Immature natural killer cell (primary cell): ENCODE data around the gene NUP37. TPM values are rescaled to one million over a fixed set of nuclear protein-coding genes. Genes with fewer than 3 reads are reported as not detected.
A peak's percentile ranks its signal among the peaks of the same experiment; 100 is the strongest.

Experiments
- DNase-seq, 3 donors: peaks; one replicate each; pipeline ENCODE4 v3.0.0; 2022; ENCODE audit warnings: mixed read lengths in 1 of 3
- H3K27ac Mint-ChIP-seq, 6 donors: one replicate each; pipeline ENCODE4 v1.8.0; 2020; ENCODE audit warnings: mixed read lengths in 6 of 6, mild to moderate bottlenecking in 5 of 6, inconsistent platforms in 4 of 6, moderate library complexity in 3 of 6
- H3K27me3 Mint-ChIP-seq, 3 donors: one replicate each; pipeline ENCODE4 v1.8.0; 2020 to 2021; ENCODE audit warnings: low read depth in 3 of 3, mild to moderate bottlenecking in 3 of 3, mixed read lengths in 3 of 3, moderate library complexity in 3 of 3, inconsistent platforms in 1 of 3
- H3K36me3 Mint-ChIP-seq, 3 donors: one replicate each; pipeline ENCODE4 v1.8.0; 2020; ENCODE audit warnings: mixed read lengths in 3 of 3, inconsistent platforms in 2 of 3, mild to moderate bottlenecking in 2 of 3
- H3K4me1 Mint-ChIP-seq, 2 donors: one replicate each; pipeline ENCODE4 v1.8.0; 2020; ENCODE audit warnings: inconsistent platforms in 2 of 2, mild to moderate bottlenecking in 2 of 2, mixed read lengths in 2 of 2, moderate library complexity in 1 of 2
- H3K4me3 Mint-ChIP-seq, 5 donors: one replicate each; pipeline ENCODE4 v1.8.0; 2020; ENCODE audit warnings: mild to moderate bottlenecking in 5 of 5, mixed read lengths in 5 of 5, inconsistent platforms in 3 of 5, moderate library complexity in 3 of 5
- H3K9me3 Mint-ChIP-seq, 6 donors: one replicate each; pipeline ENCODE4 v1.8.0; 2020; ENCODE audit warnings: mild to moderate bottlenecking in 6 of 6, mixed read lengths in 6 of 6, inconsistent platforms in 4 of 6, moderate library complexity in 3 of 6
- polyA plus RNA-seq, 3 donors: library from polyadenylated mRNA; unstranded; fragments of 300-500 nt; fragmentation: Illumina TruSeq; gene quantifications; one replicate each; pipeline ENCODE4 v1.2.3, GENCODE V29; 2021

The NUP37 gene
- polyA plus RNA-seq, 3 donors from 2014 or later, result 18.7 to 22.0 (median 20.0) TPM

DNA sequence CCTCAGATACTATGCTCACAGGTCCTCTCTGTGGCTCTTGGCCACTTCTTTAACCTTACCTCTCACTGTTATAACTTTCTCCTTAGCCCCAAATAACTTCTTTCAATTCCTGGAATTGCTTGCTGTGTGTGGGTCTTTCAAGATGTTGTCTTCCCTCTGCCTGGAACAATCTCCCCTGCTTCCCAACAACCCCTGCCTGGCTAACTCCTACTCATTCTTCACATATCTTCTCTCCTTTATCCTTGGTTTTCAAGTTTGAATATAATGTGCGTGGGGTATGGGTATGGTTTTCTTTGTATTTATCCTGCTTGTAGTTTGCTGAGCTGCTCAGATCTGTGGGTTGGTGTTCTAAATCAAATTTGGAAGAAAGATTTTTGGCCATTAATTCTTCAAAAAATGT lies 55.4 kb downstream of the NUP37 start:
- Mint-ChIP-seq H3K27ac (no peak overlapping the region), H3K4me1 (peaks cover 16 to 17% of the 10 kb centered on the region in 2 donors), H3K27me3 (peaks cover 5 to 8% (median 5%) of the 10 kb centered on the region in 3 donors), H3K9me3 (no peaks in the 10 kb centered on the region), H3K36me3 (no peaks in the 10 kb centered on the region), H3K4me3 (no peak overlapping the region)
- DNase-seq, result no peak

DNA sequence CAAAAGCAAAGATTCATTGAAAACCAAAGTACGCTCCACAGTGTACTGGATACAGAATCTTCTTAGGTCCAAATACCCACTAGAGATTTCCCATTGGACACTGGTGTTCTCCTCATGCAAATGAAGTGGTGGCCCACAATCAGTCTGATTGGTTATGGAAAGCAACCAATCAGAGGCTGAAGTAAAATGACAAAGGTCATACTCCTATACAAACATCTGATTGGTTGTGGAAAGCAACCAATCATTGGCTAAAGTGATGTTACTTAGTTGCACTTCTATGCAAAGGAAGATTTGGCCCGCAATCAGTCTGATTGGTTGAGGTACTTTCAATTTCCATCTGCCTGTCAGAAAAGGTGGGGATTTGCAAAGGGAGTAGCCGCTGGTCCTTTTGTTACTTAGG lies 56.8 kb downstream of the NUP37 start:
- H3K4me3 Mint-ChIP-seq, result peak overlapping the region in 1 of 5 donors; percentile 96
- peaks cover 5 to 8% (median 5%) of the 10 kb centered on the region in 3 donors for H3K27me3 Mint-ChIP-seq
- H3K4me1 Mint-ChIP-seq, result peaks cover 18 to 22% of the 10 kb centered on the region in 2 donors
- DNase-seq, result no peak
- no peak overlapping the region for H3K27ac Mint-ChIP-seq
- H3K36me3 Mint-ChIP-seq, result peaks cover 5 to 10% (median 6%) of the 10 kb centered on the region in 3 donors
- H3K9me3 Mint-ChIP-seq, result no peaks in the 10 kb centered on the region

GRCh38 chr12:102062419-102062806 lies 57.5 kb downstream of the NUP37 start:
- peaks cover 18 to 29% of the 10 kb centered on the region in 2 donors for H3K4me1 Mint-ChIP-seq
- peaks cover 4 to 8% (median 5%) of the 10 kb centered on the region in 3 donors for H3K27me3 Mint-ChIP-seq
- peak overlapping the region in 5 of 6 donors; percentile 96 to 99 (median 98) for H3K27ac Mint-ChIP-seq
- no peaks in the 10 kb centered on the region for H3K9me3 Mint-ChIP-seq
- DNase-seq, result no peak
- peak overlapping the region; percentile 95 to 98 (median 96) for H3K4me3 Mint-ChIP-seq
- H3K36me3 Mint-ChIP-seq, result peaks cover 10 to 11% (median 10%) of the 10 kb centered on the region in 3 donors

- H3K36me3 Mint-ChIP-seq, result peaks cover 11 to 16% (median 11%) of the 10 kb centered on the region in 3 donors
- peak; percentile 92 to 93 (median 92) for DNase-seq
- H3K27me3 Mint-ChIP-seq, result peaks cover 4 to 8% (median 5%) of the 10 kb centered on the region in 3 donors
- peaks cover 18 to 30% of the 10 kb centered on the region in 2 donors for H3K4me1 Mint-ChIP-seq
- H3K4me3 Mint-ChIP-seq, result peak within 1 kb of the TSS; percentile 95 to 98 (median 96)
- H3K9me3 Mint-ChIP-seq, result no peaks in the 10 kb centered on the region
- peak within 1 kb of the TSS; percentile 96 to 99 (median 98) for H3K27ac Mint-ChIP-seq
Measured at GRCh38 chr12:102061560-102062418, 58.1 kb downstream of the NUP37 start, which contains the start of gene WASHC3. Gene WASHC3 (minus strand): TSS chr12:102061991. CDS start chr12:102061962, 29 bp downstream.

DNA sequence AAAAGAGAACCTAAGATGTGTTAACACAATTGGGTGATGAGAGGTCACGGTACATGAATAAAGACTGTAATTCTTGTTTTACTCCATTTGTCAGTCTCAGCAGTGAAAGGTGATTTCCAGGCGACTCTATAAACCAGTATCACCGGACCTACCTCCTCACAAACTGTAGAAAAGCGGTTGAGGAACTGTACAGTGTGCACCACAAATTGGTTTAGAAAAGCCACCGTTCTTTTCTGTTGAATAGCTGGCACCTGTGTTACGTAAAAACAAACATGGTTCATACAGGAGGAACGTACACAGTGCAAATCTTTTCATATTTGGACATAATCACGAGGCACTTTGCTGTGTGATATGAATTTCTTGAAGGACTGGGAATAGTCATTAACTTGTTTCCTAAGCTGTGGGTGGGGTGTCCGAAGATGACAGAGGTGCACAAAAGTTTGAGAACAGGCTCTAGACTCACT lies 58.8 kb downstream of the NUP37 start:
- Mint-ChIP-seq H3K4me3 (peak overlapping the region; percentile 95 to 98 (median 96)), H3K27ac (peak overlapping the region; percentile 96 to 99 (median 98)), H3K36me3 (peaks cover 17 to 22% (median 18%) of the 10 kb centered on the region in 3 donors), H3K27me3 (peaks cover 4 to 8% (median 5%) of the 10 kb centered on the region in 3 donors), H3K4me1 (peaks cover 18 to 36% of the 10 kb centered on the region in 2 donors), H3K9me3 (no peaks in the 10 kb centered on the region)
- peak; percentile 51 to 58 (median 52) for DNase-seq

- Mint-ChIP-seq H3K4me1 (peaks cover 18 to 36% of the 10 kb centered on the region in 2 donors), H3K27ac (peak overlapping the region in 2 of 6 donors; percentile 37 to 45), H3K36me3 (peaks cover 25 to 32% (median 29%) of the 10 kb centered on the region in 3 donors), H3K9me3 (no peaks in the 10 kb centered on the region), H3K27me3 (peaks cover 4 to 8% (median 5%) of the 10 kb centered on the region in 3 donors), H3K4me3 (peak overlapping the region in 1 of 5 donors; percentile 11)
- DNase-seq, result no peak
Measured at GRCh38 chr12:102059343-102059742, 60.6 kb downstream of the NUP37 start.

DNA sequence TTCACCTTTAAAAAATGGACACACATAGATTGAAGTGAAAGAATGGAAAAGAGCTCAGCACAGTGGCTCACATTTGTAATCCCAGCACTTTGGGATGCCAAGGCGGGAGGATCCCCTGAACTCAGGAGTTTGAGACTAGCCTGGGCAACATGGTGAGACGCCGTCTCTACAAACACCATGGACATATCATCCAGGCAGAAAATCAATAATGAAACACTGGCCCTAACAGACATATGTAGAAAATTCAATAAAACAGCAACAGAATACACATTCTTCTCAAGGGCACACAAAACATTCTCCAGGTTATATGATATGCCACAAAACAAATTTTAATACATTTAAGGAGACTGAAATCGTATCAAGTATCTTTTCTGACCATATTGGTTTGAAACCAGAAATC lies 65.6 kb downstream of the NUP37 start:
- H3K27me3 Mint-ChIP-seq, result no peaks in the 10 kb centered on the region
- H3K4me3 Mint-ChIP-seq, result no peak overlapping the region
- peaks cover 12 to 36% of the 10 kb centered on the region in 2 donors for H3K4me1 Mint-ChIP-seq
- no peak overlapping the region for H3K27ac Mint-ChIP-seq
- no peak for DNase-seq
- H3K9me3 Mint-ChIP-seq, result no peaks in the 10 kb centered on the region
- H3K36me3 Mint-ChIP-seq, result peaks cover 37 to 47% (median 45%) of the 10 kb centered on the region in 3 donors

DNA sequence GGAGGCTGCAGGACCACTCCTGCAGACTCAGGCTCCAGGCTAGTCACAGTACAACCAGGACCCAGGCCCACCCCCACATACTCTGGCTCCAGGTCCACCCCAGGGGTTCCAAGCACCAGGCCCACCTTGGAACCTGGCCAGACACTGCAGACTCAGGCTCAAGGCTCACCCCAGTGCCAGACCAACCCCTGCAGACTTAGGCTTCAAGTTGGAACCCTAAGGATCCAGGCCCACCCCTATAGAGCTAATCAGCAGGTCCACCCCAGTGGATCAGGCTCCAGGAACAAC lies 66.9 kb downstream of the NUP37 start:
- no peaks in the 10 kb centered on the region for H3K27me3 Mint-ChIP-seq
- H3K9me3 Mint-ChIP-seq, result no peaks in the 10 kb centered on the region
- peaks cover 10 to 29% of the 10 kb centered on the region in 2 donors for H3K4me1 Mint-ChIP-seq
- peak overlapping the region in 2 of 6 donors; percentile 1 to 39 for H3K27ac Mint-ChIP-seq
- H3K4me3 Mint-ChIP-seq, result no peak overlapping the region
- peaks cover 32 to 49% (median 39%) of the 10 kb centered on the region in 3 donors for H3K36me3 Mint-ChIP-seq
- no peak for DNase-seq

- no peak overlapping the region for H3K27ac Mint-ChIP-seq
- peaks cover 32 to 44% (median 34%) of the 10 kb centered on the region in 3 donors for H3K36me3 Mint-ChIP-seq
- no peaks in the 10 kb centered on the region for H3K27me3 Mint-ChIP-seq
- H3K9me3 Mint-ChIP-seq, result no peaks in the 10 kb centered on the region
- H3K4me3 Mint-ChIP-seq, result no peak overlapping the region
- DNase-seq, result no peak
- H3K4me1 Mint-ChIP-seq, result peaks cover 10 to 23% of the 10 kb centered on the region in 2 donors
Measured at GRCh38 chr12:102052192-102053061, 67.5 kb downstream of the NUP37 start.

DNA sequence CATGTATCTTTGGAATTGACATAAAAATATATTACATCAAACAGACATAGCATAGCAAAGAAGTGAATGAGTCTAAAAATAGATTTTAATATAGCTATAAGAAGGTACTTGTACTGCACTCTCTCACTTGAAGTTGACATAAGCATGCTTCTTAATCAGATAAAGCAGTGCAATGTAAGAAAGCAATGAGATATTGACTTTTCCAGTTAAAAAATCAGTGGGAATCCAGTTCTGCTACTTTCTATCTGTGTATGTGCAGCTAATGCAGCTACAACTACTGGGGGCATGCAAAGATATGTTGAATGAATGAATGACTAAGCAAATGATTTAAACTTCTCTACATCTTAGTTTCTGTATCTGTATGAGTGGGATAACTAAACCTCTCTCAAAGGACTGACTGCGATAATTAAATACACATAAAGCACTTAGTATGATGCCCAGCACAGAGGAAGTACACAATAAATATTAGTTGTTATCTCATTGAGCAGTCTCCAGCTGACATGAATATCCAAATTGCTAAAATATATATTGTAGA lies 68.4 kb downstream of the NUP37 start:
- Mint-ChIP-seq H3K4me3 (no peak overlapping the region), H3K27ac (peak overlapping the region in 1 of 6 donors; percentile 68), H3K9me3 (no peaks in the 10 kb centered on the region), H3K36me3 (peaks cover 28 to 40% (median 31%) of the 10 kb centered on the region in 3 donors), H3K27me3 (no peaks in the 10 kb centered on the region), H3K4me1 (peaks cover 10 to 19% of the 10 kb centered on the region in 2 donors)
- no peak for DNase-seq

DNA sequence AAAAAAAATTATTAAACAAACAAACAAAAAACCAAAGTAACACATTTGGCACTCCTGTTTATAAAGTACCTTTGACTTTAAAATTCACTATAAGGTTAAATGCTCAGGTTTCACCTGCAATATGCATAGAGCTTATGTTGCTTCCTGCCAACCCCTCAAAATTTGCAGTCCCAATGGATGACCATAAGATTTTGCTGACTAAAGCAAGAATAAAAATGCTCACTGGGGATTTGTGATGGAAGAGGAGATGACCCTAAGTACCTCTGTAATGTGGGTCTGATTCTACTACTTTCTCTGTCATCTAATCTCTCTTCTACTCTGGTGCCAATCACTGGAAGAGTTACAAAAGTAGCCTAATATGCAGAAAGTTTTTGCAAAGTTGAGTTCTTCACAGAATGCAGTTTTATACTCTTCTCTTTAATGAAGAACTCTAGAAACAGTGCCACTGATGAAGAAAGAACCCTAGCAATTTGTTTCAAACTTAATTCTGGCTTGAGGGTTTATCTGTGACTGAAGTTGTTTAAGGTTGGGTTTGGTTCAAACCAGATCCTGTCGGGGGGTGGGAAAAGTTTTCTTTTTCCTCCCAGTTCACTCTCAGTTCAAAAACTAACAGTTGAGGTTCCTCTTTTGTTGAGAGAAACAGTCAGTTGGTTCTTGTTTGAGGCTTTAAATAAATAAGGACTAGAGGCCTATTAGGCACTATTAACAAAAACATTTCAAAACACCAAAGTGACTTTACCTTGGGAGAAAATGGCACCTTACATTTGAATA lies 69.1 kb downstream of the NUP37 start:
- Mint-ChIP-seq H3K27ac (peak overlapping the region; percentile 4 to 76 (median 51)), H3K4me3 (no peak overlapping the region), H3K27me3 (no peaks in the 10 kb centered on the region), H3K36me3 (peaks cover 24 to 35% (median 24%) of the 10 kb centered on the region in 3 donors), H3K9me3 (no peaks in the 10 kb centered on the region), H3K4me1 (peaks cover 10 to 16% of the 10 kb centered on the region in 2 donors)
- DNase-seq, result no peak

GRCh38 chr12:102043928-102044327 lies 76.0 kb downstream of the NUP37 start:
- no peaks in the 10 kb centered on the region for H3K27me3 Mint-ChIP-seq
- peak overlapping the region in 1 of 6 donors; percentile 24 for H3K27ac Mint-ChIP-seq
- H3K4me1 Mint-ChIP-seq, result peaks cover 0 to 6% of the 10 kb centered on the region in 2 donors
- no peak overlapping the region for H3K4me3 Mint-ChIP-seq
- H3K9me3 Mint-ChIP-seq, result no peaks in the 10 kb centered on the region
- no peak for DNase-seq
- H3K36me3 Mint-ChIP-seq, result peaks cover 8 to 19% (median 11%) of the 10 kb centered on the region in 3 donors
